GM12864 (cell line): ENCODE measurements around the gene PIAS3.

Source experiments
- DNase-seq: peaks from one replicate; pipeline ENCODE4 v3.0.0-alpha.2; 2011; ENCODE audit warnings: low read depth
- H3K4me3 ChIP-seq: 2 replicates; pipeline ENCODE4 v1.5.1; 2011; ENCODE audit warnings: mild to moderate bottlenecking, low read depth, low read length, control low read depth
- TF ChIP-seq, protein P1 (sequence below): IDR thresholded peaks from 2 replicates; pipeline ENCODE4 v1.5.1; 2011; ENCODE audit warnings: low read depth, mild to moderate bottlenecking, moderate library complexity, low read length, control low read depth, inconsistent platforms; ENCODE audit errors: missing control alignments

PIAS3 gene

DNA sequence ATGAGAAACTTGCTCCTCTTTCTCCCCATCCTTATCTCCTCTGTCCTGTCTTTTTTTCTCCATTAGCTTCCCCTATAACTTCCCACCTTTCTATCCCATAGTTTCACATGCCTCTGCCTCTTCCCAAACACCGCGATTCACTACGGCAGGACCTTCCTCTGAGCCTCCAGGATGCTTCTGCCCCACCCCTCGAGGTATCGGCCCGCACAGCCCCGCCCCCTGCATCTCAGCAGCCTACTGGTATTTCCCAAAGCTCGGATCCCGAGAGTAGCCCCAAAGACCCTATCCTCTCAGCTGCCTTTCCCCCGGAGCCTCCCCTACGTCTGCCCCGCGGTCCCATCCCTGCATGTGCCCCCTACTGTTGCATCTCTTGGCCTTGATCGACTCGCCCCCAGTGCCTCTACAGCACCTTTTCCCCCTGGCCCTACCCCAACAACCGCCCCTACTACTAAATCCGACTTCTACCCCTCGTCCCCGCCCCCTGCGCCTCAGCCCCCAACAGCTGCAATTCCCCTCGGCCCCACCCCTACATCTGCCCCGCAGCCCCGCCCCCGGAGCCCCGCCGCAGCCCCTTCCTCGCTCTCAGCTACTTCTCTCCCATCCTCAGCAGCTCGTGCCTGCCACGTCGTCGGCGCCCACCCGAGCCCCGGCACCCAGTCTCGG, 512 bp downstream of the PIAS3 start:
- TF ChIP-seq, protein P1, sequence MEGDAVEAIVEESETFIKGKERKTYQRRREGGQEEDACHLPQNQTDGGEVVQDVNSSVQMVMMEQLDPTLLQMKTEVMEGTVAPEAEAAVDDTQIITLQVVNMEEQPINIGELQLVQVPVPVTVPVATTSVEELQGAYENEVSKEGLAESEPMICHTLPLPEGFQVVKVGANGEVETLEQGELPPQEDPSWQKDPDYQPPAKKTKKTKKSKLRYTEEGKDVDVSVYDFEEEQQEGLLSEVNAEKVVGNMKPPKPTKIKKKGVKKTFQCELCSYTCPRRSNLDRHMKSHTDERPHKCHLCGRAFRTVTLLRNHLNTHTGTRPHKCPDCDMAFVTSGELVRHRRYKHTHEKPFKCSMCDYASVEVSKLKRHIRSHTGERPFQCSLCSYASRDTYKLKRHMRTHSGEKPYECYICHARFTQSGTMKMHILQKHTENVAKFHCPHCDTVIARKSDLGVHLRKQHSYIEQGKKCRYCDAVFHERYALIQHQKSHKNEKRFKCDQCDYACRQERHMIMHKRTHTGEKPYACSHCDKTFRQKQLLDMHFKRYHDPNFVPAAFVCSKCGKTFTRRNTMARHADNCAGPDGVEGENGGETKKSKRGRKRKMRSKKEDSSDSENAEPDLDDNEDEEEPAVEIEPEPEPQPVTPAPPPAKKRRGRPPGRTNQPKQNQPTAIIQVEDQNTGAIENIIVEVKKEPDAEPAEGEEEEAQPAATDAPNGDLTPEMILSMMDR: peak; percentile 14
- H3K4me3 ChIP-seq: peak overlapping the region; percentile 68
- DNase-seq: no peak

DNA sequence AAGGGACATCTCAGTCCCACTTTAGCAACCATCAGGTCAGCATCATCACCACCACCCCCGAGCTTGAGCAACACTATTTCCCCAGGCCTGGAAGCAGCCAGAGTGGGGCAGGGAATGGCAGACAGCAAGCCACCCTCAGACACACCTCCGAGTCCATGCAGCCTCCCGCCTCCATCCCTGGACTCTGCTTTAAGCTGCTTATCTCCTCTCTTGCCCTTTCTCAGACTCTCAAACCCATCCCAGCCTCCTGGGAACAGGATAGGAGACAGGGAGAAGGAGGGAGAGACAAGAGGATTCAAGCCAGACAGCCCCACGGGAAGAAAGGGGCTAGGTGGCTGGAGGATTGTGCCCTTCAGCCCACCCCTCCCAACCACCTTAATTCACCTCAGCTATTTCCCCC, 1.7 kb downstream of the PIAS3 start:
- TF ChIP-seq, protein P1: no peak
- DNase-seq: no peak
- no peak overlapping the region for H3K4me3 ChIP-seq

DNA sequence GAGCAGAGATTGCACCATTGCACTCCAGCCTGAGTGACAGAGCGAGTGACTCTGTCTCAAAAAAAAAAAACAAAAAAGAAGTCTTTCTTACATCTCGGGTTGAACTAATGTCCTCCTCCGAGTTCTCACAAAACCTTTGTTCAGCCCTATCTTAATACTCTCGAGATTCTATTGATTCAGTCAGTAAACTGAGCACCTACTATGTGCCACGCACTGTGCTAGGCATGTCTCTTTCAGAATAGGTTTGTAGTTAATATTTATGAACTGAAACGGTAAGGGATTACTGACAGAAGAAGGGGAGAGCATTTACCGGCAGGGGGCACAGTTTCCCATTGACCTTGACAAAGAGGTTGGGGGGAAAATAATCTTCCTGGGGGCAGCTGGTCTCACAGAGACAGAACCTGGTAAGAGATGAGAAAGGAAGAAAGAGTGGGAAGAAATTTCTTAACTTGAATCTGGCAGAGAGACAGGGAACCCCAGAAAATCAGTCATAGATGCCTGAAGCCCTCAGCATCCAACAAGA, 3.4 kb downstream of the PIAS3 start:
- DNase-seq: no peak
- H3K4me3 ChIP-seq: no peak overlapping the region
- TF ChIP-seq, protein P1: peak; percentile 42

DNA sequence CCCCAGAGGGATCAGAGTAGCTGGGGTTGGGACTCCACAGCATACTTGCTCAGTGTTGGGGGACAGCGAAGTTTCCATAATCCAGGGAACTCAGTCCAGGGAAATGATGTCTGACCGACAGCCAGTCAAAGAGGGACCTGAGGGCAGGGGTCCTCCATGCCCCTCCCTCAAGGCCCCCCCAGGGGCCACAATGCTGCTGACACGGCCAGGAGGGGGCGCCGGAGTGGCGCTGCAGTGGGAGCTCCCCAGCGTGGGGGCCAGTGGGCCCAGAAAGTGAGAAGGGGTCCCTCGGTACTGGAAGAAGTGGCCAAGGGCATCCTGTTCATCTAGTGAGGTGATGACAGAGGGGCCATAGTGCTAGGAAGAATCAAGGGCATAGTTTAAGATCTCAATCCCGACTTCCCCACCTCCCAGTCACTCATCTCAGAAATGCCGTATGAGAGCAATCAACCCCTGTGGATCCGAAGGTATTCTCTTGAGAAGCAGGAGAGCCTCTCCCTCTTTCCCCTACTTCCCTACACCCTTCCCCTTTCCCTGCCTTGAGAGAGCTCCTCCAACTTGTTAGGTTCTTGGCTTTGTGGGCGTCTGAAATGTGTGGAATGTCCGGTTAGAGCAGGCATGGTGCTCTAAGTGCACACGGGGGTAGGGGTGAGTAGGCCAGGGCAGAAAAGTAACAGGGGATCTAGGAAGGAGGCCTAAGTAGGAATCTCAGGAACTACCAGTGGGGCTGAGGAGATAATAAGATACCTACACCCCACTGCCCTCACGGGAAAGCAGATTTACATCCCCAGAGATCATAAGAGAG, 9.3 kb downstream of the PIAS3 start:
- TF ChIP-seq, protein P1: peak; percentile 53
- DNase-seq: no peak
- no peak overlapping the region for H3K4me3 ChIP-seq

DNA sequence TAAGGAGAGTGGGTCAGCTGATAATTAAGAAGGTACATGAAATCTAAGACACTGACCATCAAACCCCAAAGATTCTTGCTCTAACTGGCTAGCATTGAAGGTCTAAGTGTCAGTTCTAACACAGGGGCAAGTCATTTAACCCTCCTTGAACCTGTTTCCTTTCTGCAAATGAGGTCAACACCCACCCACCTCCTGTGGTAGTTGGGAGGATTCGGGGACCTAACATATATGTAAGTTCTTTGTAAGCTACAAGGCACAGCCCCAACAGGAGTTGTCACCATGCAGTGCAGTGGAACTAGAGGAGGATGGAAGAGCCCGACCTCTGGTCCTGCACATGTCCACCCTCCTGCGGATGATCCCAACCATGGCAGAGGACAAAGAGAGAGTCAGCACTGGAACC, 11.1 kb downstream of the PIAS3 start:
- no peak overlapping the region for H3K4me3 ChIP-seq
- no peak for DNase-seq
- TF ChIP-seq, protein P1: no peak

DNA sequence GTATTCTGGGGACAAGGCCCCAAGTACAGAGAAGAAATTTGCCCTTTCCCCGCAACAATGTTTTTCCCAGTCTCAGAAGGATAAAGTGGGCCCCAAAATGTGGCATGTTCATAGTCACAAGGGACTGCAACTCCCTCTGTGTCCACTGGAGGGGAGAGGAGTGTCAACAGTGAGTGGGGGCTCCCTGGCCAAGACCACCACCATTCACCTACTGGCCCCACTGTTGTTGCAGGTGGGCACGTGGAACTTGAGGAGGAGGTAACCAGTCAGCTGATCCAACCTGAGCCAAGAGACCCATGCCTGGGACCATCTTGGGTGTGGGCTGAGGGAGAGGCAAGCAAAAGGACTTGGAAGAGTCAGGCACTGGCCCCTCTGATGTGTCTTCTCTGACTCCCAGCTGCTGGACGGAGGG, 12.7 kb downstream of the PIAS3 start:
- peak overlapping the region; percentile 72 for H3K4me3 ChIP-seq
- no peak for DNase-seq
- TF ChIP-seq, protein P1: peak; percentile 88
